Activated CD8-positive, alpha-beta memory T cell treated with anti-CD3 and anti-CD28 coated beads, Interleukin-2, amount 50 U/mL, for 4 hours (primary cell): ENCODE data around the gene TUSC1.
"Not testable (repeated sequence)": the region's sequence is repeated elsewhere in the genome, so short reads cannot be mapped to it uniquely, and the experiment has no call there.

Experiments used
- DNase-seq: peaks from one replicate; pipeline ENCODE4 v3.0.0-alpha.2; 2020

Gene TUSC1

GRCh38 chr9:25678147-25678666 is at the start of gene TUSC1:
Gene TUSC1 (minus strand): TSS chr9:25678444. CDS start chr9:25678312, 132 bp downstream.
- no peak for DNase-seq

- DNase-seq, result no peak
Observed at GRCh38 chr9:25726871-25727410, 48.7 kb upstream of the TUSC1 start.

DNA sequence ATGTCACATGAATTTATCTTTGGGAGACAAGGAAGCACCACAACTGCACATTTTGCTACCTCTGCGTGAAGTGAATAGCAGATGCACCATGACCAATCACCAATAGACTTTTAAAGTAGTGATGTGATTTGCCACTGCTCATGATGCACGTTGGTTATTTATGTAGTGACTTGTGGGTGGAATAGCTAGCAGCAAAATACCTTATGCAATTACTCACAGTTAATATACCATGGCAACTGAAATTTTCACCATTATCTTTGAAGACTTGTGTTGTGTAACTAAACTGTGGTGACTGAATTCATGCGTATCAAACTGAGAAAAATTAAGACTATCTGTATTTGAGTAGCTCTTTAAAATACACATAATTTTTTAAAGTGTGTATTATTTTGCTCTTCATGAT is 46.2 kb upstream of the TUSC1 start:
- no peak for DNase-seq

DNA sequence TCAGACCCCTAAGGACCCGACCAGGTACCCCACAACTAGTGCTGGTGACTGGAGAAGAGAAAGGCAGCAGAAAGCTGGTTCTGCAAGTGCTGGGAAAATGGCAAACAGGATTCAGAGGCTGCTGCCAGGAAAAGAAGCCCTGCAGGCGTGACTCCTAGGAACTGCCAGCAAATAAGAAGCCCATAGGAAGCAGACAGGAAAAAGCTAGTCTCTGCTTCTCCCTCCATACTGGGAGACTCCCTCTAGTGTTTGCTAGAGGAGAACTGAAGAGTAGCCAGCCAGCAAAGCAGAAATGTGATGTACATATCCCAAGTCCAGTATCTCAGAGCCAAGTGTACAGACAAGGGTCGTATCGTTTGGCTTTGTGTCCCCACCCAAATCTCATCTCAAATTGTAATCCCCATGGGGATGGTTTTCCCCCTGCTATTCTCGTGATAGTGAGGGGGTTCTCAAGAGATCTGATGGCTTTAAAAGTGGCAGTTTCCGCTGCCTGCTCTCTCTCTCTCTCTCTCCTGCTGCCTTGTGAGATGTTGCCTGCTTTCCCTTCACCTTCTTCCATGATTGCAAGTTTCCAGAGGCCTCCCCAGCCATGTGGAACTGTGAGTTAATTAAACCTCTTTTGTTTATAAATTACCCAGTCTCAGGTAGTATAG is 38.1 kb upstream of the TUSC1 start:
- no peak for DNase-seq

DNA sequence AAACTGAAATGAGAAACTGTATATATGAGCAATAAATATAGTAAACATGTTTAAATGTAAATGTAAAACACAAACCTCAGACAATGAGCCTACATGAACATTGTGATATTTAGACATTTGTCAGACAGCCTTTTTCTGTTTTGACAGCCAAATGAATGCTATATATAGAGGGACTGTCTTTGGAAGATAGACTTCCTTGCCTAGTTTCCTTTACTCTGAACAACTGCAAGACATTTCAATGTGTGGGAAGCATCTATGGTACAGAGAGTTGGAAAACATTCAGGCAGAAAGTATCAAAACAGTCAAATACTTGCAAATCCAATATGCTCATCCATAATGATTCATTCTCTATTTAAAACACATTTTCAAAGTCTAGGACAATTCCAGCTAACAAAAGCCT is 31.7 kb upstream of the TUSC1 start:
- DNase-seq, result no peak

GRCh38 chr9:25704800-25705199 is 26.6 kb upstream of the TUSC1 start:
- no peak for DNase-seq

GRCh38 chr9:25703701-25704357 is 25.6 kb upstream of the TUSC1 start:
- no peak for DNase-seq

DNA sequence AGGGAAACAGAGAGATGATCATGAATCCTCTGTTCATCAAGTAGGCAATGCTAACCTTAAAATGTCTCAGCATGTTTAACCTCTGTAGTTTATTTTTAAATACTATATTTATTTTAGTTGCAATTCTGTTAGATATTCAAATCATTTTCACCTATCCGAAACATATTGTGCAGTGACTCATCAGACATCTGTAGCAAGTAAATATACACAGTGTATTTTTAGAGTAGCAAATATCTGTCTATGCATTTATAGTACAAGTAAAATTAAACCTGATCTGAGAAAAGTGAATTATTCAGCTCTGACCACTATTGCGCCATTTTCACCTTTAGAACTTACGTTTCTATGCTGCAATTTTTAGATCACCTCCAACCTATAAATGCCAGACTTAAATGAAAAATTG is 24.3 kb upstream of the TUSC1 start:
- no peak for DNase-seq

DNA sequence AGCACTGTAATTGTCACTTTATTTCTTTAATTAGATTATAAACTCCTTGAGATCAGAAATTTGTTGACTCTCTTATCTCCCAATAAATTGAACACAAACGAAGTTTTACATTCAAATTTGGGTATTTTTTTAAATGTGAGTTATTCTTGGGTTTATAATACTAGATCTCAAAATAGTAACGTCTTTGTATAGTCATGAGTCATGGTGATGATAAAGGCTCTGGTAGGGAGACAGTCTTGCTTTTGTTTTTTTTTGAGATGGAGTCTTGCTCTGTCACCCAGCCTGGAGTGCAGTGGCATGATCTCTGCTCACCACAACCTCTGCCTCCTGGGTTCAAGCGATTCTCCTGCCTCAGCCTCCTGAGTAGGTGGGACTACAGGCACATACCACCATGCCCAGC is 22.7 kb upstream of the TUSC1 start:
- DNase-seq, result not testable (repeated sequence)

GRCh38 chr9:25700430-25700829 is 22.2 kb upstream of the TUSC1 start:
- DNase-seq, result no peak

- no peak for DNase-seq
Observed at GRCh38 chr9:25691786-25692185, 13.5 kb upstream of the TUSC1 start.

GRCh38 chr9:25684321-25684720 is 6.1 kb upstream of the TUSC1 start:
- DNase-seq, result no peak

- no peak for DNase-seq
Observed at GRCh38 chr9:25681266-25681665, 3.0 kb upstream of the TUSC1 start.

DNA sequence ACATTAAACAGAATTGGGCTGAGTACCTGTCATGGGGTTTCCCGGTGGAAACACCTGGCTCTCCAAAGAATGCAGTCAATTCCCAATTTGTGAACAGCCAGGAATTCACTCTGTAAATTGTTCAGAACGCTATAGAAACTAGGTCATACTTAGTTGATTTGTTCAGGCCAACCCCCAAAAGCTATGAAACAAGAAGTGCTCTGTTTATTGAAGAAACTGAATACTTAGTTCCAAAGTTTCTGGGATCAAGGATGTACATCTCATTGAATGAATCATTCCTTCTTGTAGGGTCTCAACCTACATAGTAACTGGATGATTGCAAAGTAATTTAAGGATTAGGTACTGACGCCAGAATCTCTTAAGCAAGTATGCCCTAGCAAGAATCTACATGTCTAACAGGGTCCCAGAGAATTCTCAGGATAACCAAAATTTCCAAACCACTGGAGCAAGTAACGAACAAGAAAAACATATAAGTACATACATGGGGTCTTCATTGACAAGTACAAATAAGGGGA is 659 bp upstream of the TUSC1 start:
- DNase-seq, result no peak

DNA sequence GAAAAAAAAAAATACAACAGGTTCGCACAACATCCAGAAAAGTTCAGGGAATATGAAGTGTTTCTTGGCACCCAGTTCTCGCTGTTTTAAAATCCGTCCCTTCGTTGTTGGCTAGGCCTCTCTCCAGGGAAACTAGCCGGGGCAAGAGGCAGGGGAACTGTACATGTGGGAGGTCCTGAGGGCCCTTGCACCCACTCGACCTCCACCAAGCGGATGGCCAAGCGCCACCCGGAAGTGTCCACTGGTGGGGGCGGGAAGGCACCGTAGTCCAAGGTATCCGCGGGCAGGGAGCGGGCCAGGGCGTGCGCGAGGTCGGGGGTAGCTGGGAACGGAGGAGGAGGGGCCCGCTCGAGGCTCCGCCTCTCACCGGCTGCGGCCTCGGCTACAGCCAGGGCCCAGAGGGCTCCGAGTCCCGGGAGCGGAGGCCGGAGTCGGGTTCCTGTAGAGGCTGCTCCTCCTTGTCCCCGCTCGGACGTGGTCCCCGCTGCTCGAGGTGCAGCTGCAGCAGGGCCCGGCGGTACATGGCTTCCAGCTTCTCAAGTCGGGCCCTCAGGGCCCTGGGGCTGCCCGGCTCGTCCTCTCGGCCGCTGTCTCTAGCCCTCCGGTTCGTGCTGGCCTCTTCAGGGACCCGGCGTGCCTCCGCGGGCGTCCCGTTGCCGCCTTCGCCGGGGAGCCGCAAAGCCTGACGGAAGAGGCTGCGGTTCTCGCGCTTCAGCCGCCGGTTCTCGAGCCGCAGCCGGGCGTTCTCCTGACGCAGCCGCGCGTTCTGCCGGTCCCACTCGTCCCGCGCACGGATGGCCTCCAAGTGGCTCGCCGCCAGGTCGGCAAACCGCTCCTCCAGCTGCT is 720 bp downstream of the TUSC1 start:
- no peak for DNase-seq

DNA sequence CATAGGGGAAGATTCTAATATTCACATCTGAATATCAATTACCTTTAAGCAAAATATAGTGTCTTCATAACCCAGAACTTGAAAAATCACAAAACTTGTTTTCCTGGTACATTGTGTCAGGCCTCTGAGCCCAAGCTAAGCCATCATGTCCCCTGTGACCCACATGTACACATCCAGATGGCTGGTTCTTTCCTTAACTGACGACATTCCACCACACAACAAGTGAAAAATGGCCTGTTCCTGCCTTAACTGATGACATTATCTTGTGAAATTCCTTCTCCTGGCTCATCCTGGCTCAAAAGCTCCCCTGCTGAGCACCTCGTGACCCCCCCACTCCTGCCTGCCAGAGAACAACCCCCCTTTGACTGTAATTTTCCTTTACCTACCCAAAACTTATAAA is 2.4 kb downstream of the TUSC1 start:
- not testable (repeated sequence) for DNase-seq

DNA sequence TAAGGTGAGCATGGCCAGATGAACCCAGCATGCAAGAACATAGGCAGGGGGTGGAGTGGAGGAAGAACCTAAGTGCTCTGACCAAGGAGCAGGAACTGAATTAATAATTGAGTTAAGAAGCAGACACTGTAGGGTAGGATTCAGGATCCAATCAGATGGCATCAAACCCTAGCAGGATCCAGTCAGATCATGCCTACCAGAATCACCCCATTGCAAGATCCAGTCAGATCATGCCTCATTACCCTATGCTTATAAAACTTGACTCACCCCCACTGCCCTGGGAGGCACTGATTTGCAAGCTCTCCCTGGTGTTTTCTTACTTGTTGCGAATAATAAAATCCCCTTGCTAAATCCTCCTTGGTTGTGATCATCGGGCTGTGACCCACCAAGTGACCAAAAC is 19.7 kb downstream of the TUSC1 start:
- DNase-seq, result no peak

DNA sequence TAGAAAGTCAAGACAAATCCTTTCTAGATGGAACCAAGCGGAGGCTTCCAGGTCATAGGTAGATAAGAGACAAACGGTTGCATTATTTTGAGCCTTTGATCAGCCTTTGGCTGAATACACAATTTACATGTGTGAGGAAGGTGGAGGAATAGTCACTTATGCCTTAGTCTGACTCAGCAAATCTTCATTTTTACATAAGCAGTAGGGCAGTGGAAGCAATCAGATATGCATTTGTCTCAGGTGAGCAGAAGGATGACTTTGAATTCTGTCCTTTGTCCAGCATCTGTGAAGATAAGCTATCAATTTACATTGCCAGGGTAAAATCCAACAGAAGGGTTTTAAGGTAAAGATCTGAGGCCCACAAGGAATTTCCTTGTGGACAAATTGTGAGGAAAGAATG is 23.8 kb downstream of the TUSC1 start:
- no peak for DNase-seq

- DNase-seq, result no peak
Observed at GRCh38 chr9:25648116-25648515, 30.1 kb downstream of the TUSC1 start.

DNA sequence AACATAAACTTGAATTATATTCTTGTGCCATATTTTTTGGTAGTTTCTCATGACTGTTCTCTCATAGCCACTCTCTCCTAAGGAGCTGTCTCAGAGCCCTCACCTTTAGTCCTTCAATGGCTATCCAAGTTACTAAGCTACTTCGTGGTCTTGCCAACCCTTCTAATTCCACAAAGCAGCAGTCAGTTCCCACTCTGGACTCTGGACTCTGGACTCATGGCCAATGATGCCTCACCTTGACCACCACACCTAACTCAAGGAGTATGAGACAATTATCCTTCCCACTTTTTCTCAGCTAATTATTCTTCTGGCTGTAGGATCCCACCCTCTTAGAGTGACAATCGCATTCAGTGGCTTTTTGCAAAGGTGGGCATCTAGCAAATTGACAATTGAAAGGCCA is 42.2 kb downstream of the TUSC1 start:
- DNase-seq, result no peak

- no peak for DNase-seq
Observed at GRCh38 chr9:25629231-25629630, 49.0 kb downstream of the TUSC1 start.
